DND-41 (cell line): ENCODE measurements around the gene GDPD4.

Experiments
- ATAC-seq: fragments of 200-7000 bp; cut with Tn5 transposase; 3 replicates; pipeline ENCODE4 v1.9.1; 2021; ENCODE audit warnings: low read depth; ENCODE audit not compliant: insufficient read depth
- DNase-seq: peaks from one replicate; pipeline ENCODE4 v3.0.0-alpha.2; 2020
- H2AFZ ChIP-seq: 2 replicates; pipeline ENCODE4 v1.6.0; 2012; ENCODE audit warnings: low read depth, low read length
- H3K27ac ChIP-seq: 2 replicates; pipeline ENCODE4 v1.5.1; 2012; ENCODE audit warnings: low read length, inconsistent platforms
- H3K27me3 ChIP-seq: fragments of 200-600 bp; sonication (generic); 2 replicates; pipeline ENCODE4 v1.6.0; 2012; ENCODE audit warnings: low read length, mild to moderate bottlenecking, inconsistent platforms; ENCODE audit not compliant: insufficient read depth, poor library complexity
- H3K36me3 ChIP-seq: 2 replicates; pipeline ENCODE4 v1.5.1; 2012; ENCODE audit warnings: low read length, inconsistent platforms; ENCODE audit not compliant: insufficient read depth
- H3K4me1 ChIP-seq: 2 replicates; pipeline ENCODE4 v1.5.1; 2012; ENCODE audit warnings: mild to moderate bottlenecking, low read length; ENCODE audit not compliant: insufficient read depth
- H3K4me2 ChIP-seq: 2 replicates; pipeline ENCODE4 v1.6.0; 2012; ENCODE audit warnings: mild to moderate bottlenecking, moderate library complexity, low read length, inconsistent platforms; ENCODE audit not compliant: insufficient read depth
- H3K4me3 ChIP-seq, 2 experiments: fragments of 200-600 bp in 1 of 2; shearing (Covaris generic) in 1 of 2; 2 replicates each; pipeline ENCODE4 v1.5.1; 2012 to 2016; ENCODE audit warnings: inconsistent platforms in 2 of 2, low read length in 2 of 2, mild to moderate bottlenecking in 2 of 2, low read depth in 1 of 2, moderate library complexity in 1 of 2
- H3K79me2 ChIP-seq: 2 replicates; pipeline ENCODE4 v1.6.0; 2012; ENCODE audit warnings: low read length, inconsistent platforms; ENCODE audit not compliant: insufficient read depth
- H3K9ac ChIP-seq: 2 replicates; pipeline ENCODE4 v1.6.0; 2012; ENCODE audit warnings: low read depth, mild to moderate bottlenecking, inconsistent platforms, low read length, moderate library complexity
- H3K9me3 ChIP-seq: 2 replicates; pipeline ENCODE4 v1.5.1; 2012; ENCODE audit warnings: low read length, moderate library complexity, mild to moderate bottlenecking, inconsistent platforms; ENCODE audit not compliant: insufficient read depth, severe bottlenecking
- H4K20me1 ChIP-seq: 2 replicates; pipeline ENCODE4 v1.6.0; 2012; ENCODE audit warnings: low read length; ENCODE audit not compliant: insufficient read depth
- EZH2 ChIP-seq: IDR thresholded peaks from 3 replicates; pipeline ENCODE4 v1.6.1; 2012; ENCODE audit warnings: borderline replicate concordance, low read depth, mild to moderate bottlenecking, moderate library complexity, low read length, inconsistent platforms; ENCODE audit not compliant: severe bottlenecking
- TF ChIP-seq, protein P1 (sequence below): IDR thresholded peaks from 2 replicates; pipeline ENCODE4 v1.5.1; 2012; ENCODE audit warnings: borderline replicate concordance, low read length, moderate library complexity, mild to moderate bottlenecking; ENCODE audit not compliant: poor library complexity, severe bottlenecking; ENCODE audit errors: extremely low read depth

Gene GDPD4

GRCh38 chr11:77223797-77224196 lies 77.7 kb downstream of the GDPD4 start:
- Histone ChIP-seq H4K20me1 (no peaks in the 10 kb centered on the region), H3K4me3 (no peak overlapping the region), H3K27me3 (no peaks in the 10 kb centered on the region), H3K9me3 (no peaks in the 10 kb centered on the region), H3K4me1 (no peaks in the 10 kb centered on the region), H3K36me3 (no peaks in the 10 kb centered on the region), H3K79me2 (no peaks in the 10 kb centered on the region), H3K4me2 (no peak overlapping the region), H3K27ac (no peak overlapping the region), H3K9ac (no peak overlapping the region), H2AFZ (no peak overlapping the region)
- ATAC-seq = no peak
- DNase-seq = no peak
- no peak for TF ChIP-seq EZH2
- TF ChIP-seq, protein P1, sequence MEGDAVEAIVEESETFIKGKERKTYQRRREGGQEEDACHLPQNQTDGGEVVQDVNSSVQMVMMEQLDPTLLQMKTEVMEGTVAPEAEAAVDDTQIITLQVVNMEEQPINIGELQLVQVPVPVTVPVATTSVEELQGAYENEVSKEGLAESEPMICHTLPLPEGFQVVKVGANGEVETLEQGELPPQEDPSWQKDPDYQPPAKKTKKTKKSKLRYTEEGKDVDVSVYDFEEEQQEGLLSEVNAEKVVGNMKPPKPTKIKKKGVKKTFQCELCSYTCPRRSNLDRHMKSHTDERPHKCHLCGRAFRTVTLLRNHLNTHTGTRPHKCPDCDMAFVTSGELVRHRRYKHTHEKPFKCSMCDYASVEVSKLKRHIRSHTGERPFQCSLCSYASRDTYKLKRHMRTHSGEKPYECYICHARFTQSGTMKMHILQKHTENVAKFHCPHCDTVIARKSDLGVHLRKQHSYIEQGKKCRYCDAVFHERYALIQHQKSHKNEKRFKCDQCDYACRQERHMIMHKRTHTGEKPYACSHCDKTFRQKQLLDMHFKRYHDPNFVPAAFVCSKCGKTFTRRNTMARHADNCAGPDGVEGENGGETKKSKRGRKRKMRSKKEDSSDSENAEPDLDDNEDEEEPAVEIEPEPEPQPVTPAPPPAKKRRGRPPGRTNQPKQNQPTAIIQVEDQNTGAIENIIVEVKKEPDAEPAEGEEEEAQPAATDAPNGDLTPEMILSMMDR = no peak

DNA sequence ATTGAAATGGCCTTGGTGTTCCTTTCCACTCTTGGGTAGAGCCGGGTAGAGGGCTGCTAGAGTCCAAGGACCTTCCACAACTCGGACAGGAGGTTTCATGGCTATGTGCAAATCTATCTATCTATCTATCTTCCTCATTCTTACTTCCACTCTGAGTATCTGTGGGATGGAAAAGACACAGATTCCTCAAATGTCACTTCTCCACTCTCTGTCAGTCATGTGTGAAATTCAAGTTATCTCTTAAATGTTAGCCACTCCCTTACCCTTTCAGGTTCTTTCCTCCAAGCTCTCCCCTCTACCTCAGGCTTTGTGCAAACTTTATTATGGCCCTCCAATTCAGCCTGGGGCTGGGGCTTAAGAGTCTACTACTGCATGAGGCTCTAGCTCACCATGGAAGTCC lies 84.3 kb downstream of the GDPD4 start:
- ATAC-seq = no peak
- H3K27ac ChIP-seq = no peak overlapping the region
- DNase-seq = no peak

DNA sequence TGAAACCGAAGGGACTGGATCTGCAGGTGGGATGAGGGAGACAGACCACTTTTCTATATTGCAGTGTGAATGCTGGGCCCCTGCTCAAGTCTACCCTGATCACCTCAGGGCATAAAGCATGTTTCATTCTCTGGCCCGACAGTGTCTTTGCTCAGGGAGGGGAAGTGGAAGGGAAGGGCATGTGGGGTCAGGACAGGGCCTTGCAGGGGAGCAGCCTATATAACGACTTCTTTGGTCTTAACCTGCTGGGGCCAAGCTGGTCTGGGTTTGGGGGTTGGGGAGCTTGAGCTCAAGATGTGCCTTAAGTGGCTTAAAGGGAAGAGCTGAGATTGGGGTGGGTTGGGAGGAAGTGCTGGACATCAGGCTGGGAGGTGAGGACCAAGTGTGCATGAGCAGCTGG lies 86.4 kb downstream of the GDPD4 start:
- DNase-seq (no peak), ATAC-seq (no peak)
- H3K27me3 ChIP-seq = no peaks in the 10 kb centered on the region
- no peak overlapping the region for H3K9ac ChIP-seq
- no peaks in the 10 kb centered on the region for H3K4me1 ChIP-seq
- no peaks in the 10 kb centered on the region for H3K79me2 ChIP-seq
- H3K4me3 ChIP-seq = no peak overlapping the region
- no peaks in the 10 kb centered on the region for H3K36me3 ChIP-seq
- no peaks in the 10 kb centered on the region for H4K20me1 ChIP-seq
- H3K27ac ChIP-seq = no peak overlapping the region
- TF ChIP-seq EZH2 = no peak
- TF ChIP-seq, protein P1 = no peak
- no peak overlapping the region for H3K4me2 ChIP-seq
- H2AFZ ChIP-seq = no peak overlapping the region
- no peaks in the 10 kb centered on the region for H3K9me3 ChIP-seq

More for the DNA sequence above, 84.3 kb downstream of the GDPD4 start:
- no peaks in the 10 kb centered on the region for H3K4me1 ChIP-seq
- no peaks in the 10 kb centered on the region for H4K20me1 ChIP-seq
- H2AFZ ChIP-seq = no peak overlapping the region
- no peaks in the 10 kb centered on the region for H3K36me3 ChIP-seq
- no peak overlapping the region for H3K4me3 ChIP-seq
- no peaks in the 10 kb centered on the region for H3K9me3 ChIP-seq
- TF ChIP-seq, protein P1 = no peak
- TF ChIP-seq EZH2 = no peak
- H3K79me2 ChIP-seq = no peaks in the 10 kb centered on the region
- no peak overlapping the region for H3K4me2 ChIP-seq
- H3K27me3 ChIP-seq = no peaks in the 10 kb centered on the region
- H3K9ac ChIP-seq = no peak overlapping the region

DNA sequence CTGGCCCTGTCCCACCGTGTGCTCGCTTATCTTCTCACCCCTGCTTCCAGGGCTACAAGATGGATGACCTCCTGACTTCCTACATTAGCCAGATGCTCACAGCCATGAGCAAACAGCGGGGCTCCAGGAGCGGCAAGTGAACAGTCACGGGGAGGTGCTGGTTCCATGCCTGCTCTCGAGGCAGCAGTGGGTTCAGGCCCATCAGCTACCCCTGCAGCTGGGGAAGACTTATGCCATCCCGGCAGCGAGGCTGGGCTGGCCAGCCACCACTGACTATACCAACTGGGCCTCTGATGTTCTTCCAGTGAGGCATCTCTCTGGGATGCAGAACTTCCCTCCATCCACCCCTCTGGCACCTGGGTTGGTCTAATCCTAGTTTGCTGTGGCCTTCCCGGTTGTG lies 86.9 kb downstream of the GDPD4 start:
- Histone ChIP-seq H4K20me1 (no peaks in the 10 kb centered on the region), H3K4me3 (no peak overlapping the region), H3K4me2 (no peak overlapping the region), H3K9ac (no peak overlapping the region), H2AFZ (no peak overlapping the region), H3K4me1 (no peaks in the 10 kb centered on the region), H3K27ac (no peak overlapping the region), H3K36me3 (no peaks in the 10 kb centered on the region), H3K79me2 (no peaks in the 10 kb centered on the region), H3K9me3 (no peaks in the 10 kb centered on the region), H3K27me3 (no peaks in the 10 kb centered on the region)
- no peak for DNase-seq
- TF ChIP-seq, protein P1 = no peak
- no peak for TF ChIP-seq EZH2
- ATAC-seq = no peak
